ENCODE data around the gene COPS2. TPM values are rescaled to one million over a fixed set of nuclear protein-coding genes. Genes with fewer than 3 reads are reported as not detected.

COPS2 gene
- polyA plus RNA-seq, 1 of the 3 experiments (the other 2 are of a cell fraction): 21.3 TPM

GRCh38 chr15:49155110-49155833, at the start of gene COPS2 (continued):
- TF ChIP-seq USF2 (IDR thresholded peaks at IDR 0.05; ENCODE audit: borderline replicate concordance, low read depth, low read length): no peak
- TF ChIP-seq RCOR1 (IDR thresholded peaks at IDR 0.05; ENCODE audit: low read length): peak; percentile 86
- peak; percentile 89 for TF ChIP-seq YY1 (IDR thresholded peaks at IDR 0.05; ENCODE audit: low read depth)
- TF ChIP-seq NRF1 (IDR thresholded peaks at IDR 0.05; ENCODE audit: low read depth, low read length): no peak
- peak; percentile 79 for TF ChIP-seq POLR2AphosphoS5 (IDR thresholded peaks at IDR 0.05; ENCODE audit: low read depth, low read length)
- 0 out of 2 replicates have a peak, but pooled peaks have one; percentile 18 for TF ChIP-seq ZBTB33 (IDR thresholded peaks at IDR 0.05; ENCODE audit: borderline replicate concordance, low read depth)
- no peak for TF ChIP-seq CTCF (IDR thresholded peaks at IDR 0.05)
- no peak for TF ChIP-seq TEAD4 (IDR thresholded peaks at IDR 0.05; ENCODE audit: borderline replicate concordance, insufficient read depth)

GRCh38 chr15:49200347-49200746, 44.9 kb upstream of the COPS2 start:
- Histone ChIP-seq H3K9me3 (no peaks in the 10 kb centered on the region), H3K4me2 (no peak overlapping the region), H3K36me3 (replicated peaks in 1 of 2; ENCODE audit: control insufficient read depth in 1 of 2, insufficient read depth in 2 of 2, low read length in 1 of 2) (peaks cover 4 to 5% of the 10 kb centered on the region in 2 experiments), H3K9ac (no peak overlapping the region), H3K27ac (ENCODE audit: low read depth in 2 of 2, low read length in 1 of 2) (no peak overlapping the region), H3F3A (replicated peaks; ENCODE audit: insufficient read depth) (no peaks in the 10 kb centered on the region), H3K79me2 (ENCODE audit: insufficient read depth) (peaks cover 4% of the 10 kb centered on the region; the same call in 1 of the 2 replicates), H3K4me3 (ENCODE audit: low read depth in 2 of 2, low read length in 1 of 2) (no peak overlapping the region), H3K9me2 (no peaks in the 10 kb centered on the region), H3K4me1 (ENCODE audit: control insufficient read depth in 1 of 2, insufficient read depth in 2 of 2, low read depth in 1 of 2, low read length in 1 of 2) (no peaks in the 10 kb centered on the region), H4K20me1 (ENCODE audit: insufficient read depth) (no peaks in the 10 kb centered on the region), H3K27me3 (ENCODE audit: insufficient read depth) (no peaks in the 10 kb centered on the region), H2AFZ (ENCODE audit: low read depth) (no peak overlapping the region)
- DNase-seq: no peak
- 82% methylated on average over 3 of the region's 3 CpGs for WGBS (ENCODE audit: low lambda C conversion rate)
- TF ChIP-seq RXRA (IDR thresholded peaks at IDR 0.05; ENCODE audit: borderline replicate concordance, low read depth): no peak
- TF ChIP-seq TAF1 (IDR thresholded peaks at IDR 0.05; ENCODE audit: borderline replicate concordance, low read depth, low read length): no peak
- TF ChIP-seq ELF1 (IDR thresholded peaks at IDR 0.05): no peak
- no peak for TF ChIP-seq MEF2A (IDR thresholded peaks at IDR 0.05; ENCODE audit: borderline replicate concordance, low read depth)
- TF ChIP-seq TCF12 (IDR thresholded peaks at IDR 0.05): no peak
- TF ChIP-seq TEAD4 (IDR thresholded peaks at IDR 0.05; ENCODE audit: borderline replicate concordance, insufficient read depth): no peak
- no peak for TF ChIP-seq SIN3A (IDR thresholded peaks at IDR 0.05; ENCODE audit: borderline replicate concordance, low read depth, low read length)
- TF ChIP-seq GATA2 (CRISPR knock-in tag; IDR thresholded peaks at IDR 0.05): no peak
- TF ChIP-seq EP300 (IDR thresholded peaks at IDR 0.05; ENCODE audit: borderline replicate concordance in 1 of 2, low read depth in 1 of 2, low read length in 1 of 2): no peak
- no peak for TF ChIP-seq FOSL2 (IDR thresholded peaks at IDR 0.05; ENCODE audit: borderline replicate concordance, low read depth)
- TF ChIP-seq ZBTB33 (IDR thresholded peaks at IDR 0.05; ENCODE audit: borderline replicate concordance, low read depth): no peak
- no peak for TF ChIP-seq SMC3 (IDR thresholded peaks at IDR 0.05; ENCODE audit: low read depth, low read length)
- no peak for TF ChIP-seq IRF3 (IDR thresholded peaks at IDR 0.05; ENCODE audit: low read depth, low read length)
- TF ChIP-seq JUND (IDR thresholded peaks at IDR 0.05): no peak
- ChIA-PET POLR2A (no interaction called here), CTCF (interaction anchor here (1.0 kb wide), 1 partner anchor 55 kb away, joined by 3 read pairs; no protein-coding TSS in a partner anchor)

All from SK-N-SH (cell line).